B cell (primary cell): ENCODE measurements around the gene CXXC4. TPM values are rescaled to one million over a fixed set of nuclear protein-coding genes. Genes with fewer than 3 reads are reported as not detected.

ENCODE experiments used
- ATAC-seq: fragments of 200-7000 bp; cut with Tn5 transposase; one replicate; pipeline ENCODE4 v1.10.0; 2021; ENCODE audit warnings: low read depth, mild to moderate bottlenecking, moderate number of reproducible peaks, moderate library complexity
- CTCF ChIA-PET: fragments of 350-600 bp; sonication (Branson Sonifier 250); formaldehyde crosslinking; loops from one replicate; lab custom pipeline; 2021; ENCODE audit warnings: antibody characterized with exemption, inconsistent platforms; lab: Charles Lee
- POLR2A ChIA-PET: fragments of 350-600 bp; sonication (Branson Sonifier 250); formaldehyde crosslinking; loops from one replicate; lab custom pipeline; 2021; ENCODE audit warnings: antibody characterized with exemption; lab: Charles Lee
- DNase-seq: peaks from one replicate; pipeline ENCODE4 v3.0.0; 2013
- H2AFZ ChIP-seq: 2 replicates; pipeline ENCODE4 v1.6.1; 2012; ENCODE audit warnings: mild to moderate bottlenecking, low read depth, low read length; ENCODE audit not compliant: insufficient read depth, poor library complexity, severe bottlenecking
- H3K27ac ChIP-seq, 2 donors: 1 replicate in 1 of 2; 2 replicates in 1 of 2; pipeline ENCODE4 v1.5.1; 2012 to 2013; ENCODE audit warnings: low read length in 2 of 2, mild to moderate bottlenecking in 2 of 2, moderate library complexity in 1 of 2
- H3K27me3 ChIP-seq, 4 experiments: fragments of 200-600 bp in 1 of 4; sonication (generic) in 1 of 4; replicated peaks in 1 of 4; 1 replicate in 2 of 4; 2 replicates in 2 of 4; pipeline versions ENCODE4 v1.6.1 to v1.7.0; 2013 to 2016; ENCODE audit warnings: low read length in 3 of 4, mild to moderate bottlenecking in 2 of 4, mixed read lengths in 1 of 4, moderate library complexity in 1 of 4; ENCODE audit not compliant: insufficient read depth in 4 of 4, control insufficient read depth in 3 of 4; ENCODE audit errors: control extremely low read depth in 1 of 4
- H3K36me3 ChIP-seq, 2 experiments: replicated peaks in 1 of 2; 1 replicate in 1 of 2; 2 replicates in 1 of 2; pipeline versions ENCODE4 v1.6.1 to v1.7.1; 2013; ENCODE audit warnings: low read length in 1 of 2; ENCODE audit not compliant: insufficient read depth in 2 of 2, control insufficient read depth in 1 of 2; ENCODE audit errors: control extremely low read depth in 1 of 2, extremely low read depth in 1 of 2
- H3K4me1 ChIP-seq, 2 donors: fragments of 200-600 bp in 1 of 2; sonication (generic) in 1 of 2; 1 replicate in 1 of 2; 2 replicates in 1 of 2; pipeline versions ENCODE4 v1.5.1 to v1.6.1; 2013 to 2017; ENCODE audit warnings: low read length in 2 of 2; ENCODE audit not compliant: control insufficient read depth in 2 of 2, insufficient read depth in 2 of 2
- H3K4me2 ChIP-seq: replicated peaks from 2 replicates; pipeline ENCODE3; 2012; ENCODE audit warnings: mild to moderate bottlenecking, low read depth, low read length; ENCODE audit not compliant: poor library complexity, severe bottlenecking
- H3K4me3 ChIP-seq, 5 experiments: fragments of 200-600 bp in 1 of 5; sonication (generic) in 1 of 5; 1 replicate in 3 of 5; 2 replicates in 2 of 5; pipeline versions ENCODE4 v1.5.1 to v1.7.0; 2011 to 2016; ENCODE audit warnings: low read length in 4 of 5, mild to moderate bottlenecking in 4 of 5, low read depth in 2 of 5, control low read depth in 1 of 5, moderate library complexity in 1 of 5; ENCODE audit not compliant: insufficient read depth in 1 of 5; ENCODE audit errors: control extremely low read depth in 1 of 5, extremely low read depth in 1 of 5
- H3K79me2 ChIP-seq: fragments of 200-600 bp; sonication (generic); one replicate; pipeline ENCODE4 v1.6.0; 2016; ENCODE audit warnings: low read length; ENCODE audit not compliant: control insufficient read depth, insufficient read depth
- H3K9ac ChIP-seq: fragments of 200-600 bp; sonication (generic); 2 replicates; pipeline ENCODE4 v1.6.1; 2017; ENCODE audit warnings: mild to moderate bottlenecking, low read length, moderate library complexity
- H3K9me3 ChIP-seq, 3 donors: one replicate each; pipeline versions ENCODE4 v1.6.1 to v1.7.1; 2013; ENCODE audit warnings: low read length in 2 of 3; ENCODE audit not compliant: control insufficient read depth in 2 of 3, insufficient read depth in 1 of 3; ENCODE audit errors: control extremely low read depth in 1 of 3
- H4K20me1 ChIP-seq: 2 replicates; pipeline ENCODE4 v1.6.0; 2012; ENCODE audit warnings: mild to moderate bottlenecking, low read length; ENCODE audit not compliant: insufficient read depth, control insufficient read depth, poor library complexity, severe bottlenecking
- H3K27ac Mint-ChIP-seq: one replicate; pipeline ENCODE4 v1.8.0; 2021; ENCODE audit warnings: mixed read lengths
- H3K27me3 Mint-ChIP-seq: one replicate; pipeline ENCODE4 v1.8.0; 2021; ENCODE audit warnings: mixed read lengths
- H3K4me1 Mint-ChIP-seq: one replicate; pipeline ENCODE4 v1.8.0; 2021; ENCODE audit warnings: mixed read lengths
- H3K4me3 Mint-ChIP-seq: one replicate; pipeline ENCODE4 v1.8.0; 2021; ENCODE audit warnings: mixed read lengths
- H3K9me3 Mint-ChIP-seq: one replicate; pipeline ENCODE4 v1.8.0; 2022; ENCODE audit warnings: mixed read lengths; ENCODE audit not compliant: insufficient read depth
- CTCF ChIP-seq: fragments of 200-600 bp; IDR thresholded peaks from one replicate; pipeline ENCODE4 v1.8.0; 2022; ENCODE audit warnings: antibody characterized with exemption, mild to moderate bottlenecking
- EZH2 ChIP-seq: IDR thresholded peaks from 2 replicates; pipeline ENCODE4 v1.6.1; 2012; ENCODE audit warnings: borderline replicate concordance, low read depth, mild to moderate bottlenecking, moderate library complexity, low read length; ENCODE audit not compliant: insufficient read depth, poor library complexity, severe bottlenecking
- WGBS: methylation state at CpG from one replicate; pipeline ENCODE4 v1.1.5; 2013; ENCODE audit warnings: missing lambda C conversion rate; ENCODE audit not compliant: insufficient coverage; 5-methylcytosine and 5-hydroxymethylcytosine counted together
- intact Hi-C: fragments of 100-400 bp; cut with micrococcal nuclease; formaldehyde crosslinking; loops from one replicate; pipeline ENCODE4 v1.10.0; 2022
- polyA plus RNA-seq: library from polyadenylated mRNA; depleted of rRNA; stranded (reverse); fragments of >200 nt; gene quantifications from 2 replicates; pipeline ENCODE4 v1.2.3, GENCODE V29; 2012
- total RNA-seq, 2 donors: library from RNA; stranded (reverse); fragments of 120-200 nt in 1 of 2; gene quantifications; 1 replicate in 1 of 2; 2 replicates in 1 of 2; pipeline versions ENCODE4 v1.2.3 to v1.2.4, GENCODE V29; 2013 to 2022

CXXC4 gene
- total and polyA plus RNA-seq, 2 donors (not counting 1 experiment from before 2014, with no cell fraction given), result not detected

- intact Hi-C loops, result no loop called here
- Histone ChIP-seq H3K27me3 (no peaks in the 10 kb centered on the region), H3K4me3 (no peak overlapping the region), H3K9ac (no peak overlapping the region), H3K4me1 (no peaks in the 10 kb centered on the region), H2AFZ (no peak overlapping the region), H4K20me1 (no peaks in the 10 kb centered on the region), H3K27ac (no peak overlapping the region), H3K79me2 (no peaks in the 10 kb centered on the region), H3K4me2 (no peak overlapping the region), H3K9me3 (no peaks in the 10 kb centered on the region), H3K36me3 (no peaks in the 10 kb centered on the region)
- no peaks in the 10 kb centered on the region for H3K4me1 Mint-ChIP-seq
- no peak for DNase-seq
- POLR2A ChIA-PET, result no interaction called here
- no peak overlapping the region for H3K27ac Mint-ChIP-seq
- CTCF ChIA-PET, result no interaction called here
- no peaks in the 10 kb centered on the region for H3K9me3 Mint-ChIP-seq
- no peak overlapping the region for H3K4me3 Mint-ChIP-seq
- H3K27me3 Mint-ChIP-seq, result no peaks in the 10 kb centered on the region
- TF ChIP-seq EZH2 (no peak), CTCF (no peak)
- ATAC-seq, result no peak
Measured at GRCh38 chr4:104462641-104463040, 32.1 kb downstream of the CXXC4 start.

GRCh38 chr4:104457308-104457981, 37.2 kb downstream of the CXXC4 start:
- H3K36me3 ChIP-seq, result no peaks in the 10 kb centered on the region
- ChIA-PET CTCF (no interaction called here), POLR2A (no interaction called here)
- no peak overlapping the region for H2AFZ ChIP-seq
- H3K27me3 ChIP-seq, result no peaks in the 10 kb centered on the region
- H3K4me3 ChIP-seq, result no peak overlapping the region
- no peaks in the 10 kb centered on the region for H3K9me3 ChIP-seq
- no peaks in the 10 kb centered on the region for H3K4me1 Mint-ChIP-seq
- H3K9ac ChIP-seq, result no peak overlapping the region
- no peak overlapping the region for H3K4me2 ChIP-seq
- H3K4me1 ChIP-seq, result no peaks in the 10 kb centered on the region
- H3K27ac ChIP-seq, result no peak overlapping the region
- no peak overlapping the region for H3K4me3 Mint-ChIP-seq
- H4K20me1 ChIP-seq, result no peaks in the 10 kb centered on the region
- no peak overlapping the region for H3K27ac Mint-ChIP-seq
- no peak for ATAC-seq
- H3K27me3 Mint-ChIP-seq, result no peaks in the 10 kb centered on the region
- WGBS, result no CpG with 5 or more reads among the region's 2 CpGs
- peaks cover 2% of the 10 kb centered on the region for H3K9me3 Mint-ChIP-seq
- intact Hi-C loops, result no loop called here
- no peaks in the 10 kb centered on the region for H3K79me2 ChIP-seq
- no peak for DNase-seq
- TF ChIP-seq CTCF (no peak), EZH2 (no peak)
